HG03571 (cell line): ENCODE measurements around the gene EZR.
"Not testable (repeated sequence)": the region's sequence is repeated elsewhere in the genome, so short reads cannot be mapped to it uniquely, and the experiment has no call there.

Source experiments
- ATAC-seq: cut with Tn5 transposase; IDR thresholded peaks from one replicate; pipeline ENCODE4 v1.9.1; 2021; ENCODE audit not compliant: unreplicated experiment

EZR gene

DNA sequence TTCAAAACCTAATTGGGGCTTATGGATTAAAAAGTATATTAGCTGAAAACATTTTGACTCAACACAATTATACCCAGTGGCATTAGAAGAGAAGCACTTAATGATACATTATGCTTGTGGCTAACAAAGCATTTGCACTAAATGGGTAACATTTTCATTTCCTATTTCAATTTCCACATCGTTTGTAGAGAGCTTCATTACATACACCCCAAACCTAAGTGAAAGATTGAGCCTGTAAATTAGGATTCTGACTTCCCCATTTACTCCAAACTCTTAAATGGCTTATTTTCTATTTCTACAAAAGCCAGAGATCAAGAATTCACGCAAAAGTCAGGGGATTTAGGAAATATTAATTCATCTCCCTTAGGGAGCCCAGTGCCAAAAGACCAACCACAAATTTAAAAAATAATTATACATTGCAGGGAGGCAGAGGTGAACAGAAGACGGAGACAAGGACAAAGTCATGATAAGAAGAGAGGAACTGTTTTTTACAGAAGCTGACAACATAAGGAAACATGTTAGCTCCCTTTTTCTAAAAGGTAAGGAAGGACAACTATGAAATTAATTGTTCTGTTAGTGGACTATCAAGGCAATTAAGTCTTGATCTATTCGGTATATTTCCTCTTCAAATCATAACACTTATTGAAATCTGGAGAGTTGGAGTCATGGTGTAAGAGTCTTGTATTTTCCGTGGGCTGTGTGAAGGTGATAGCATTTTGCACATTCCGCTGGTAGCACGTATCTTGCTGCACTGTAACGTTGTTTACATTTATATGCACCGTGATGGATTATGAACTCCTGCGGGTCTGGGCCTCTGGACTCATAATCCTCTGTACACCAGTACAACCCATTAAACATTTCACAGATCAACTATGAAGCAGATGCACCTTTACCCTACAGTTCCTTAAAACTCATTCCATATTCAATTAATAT lies 24.8 kb upstream of the EZR start:
- ATAC-seq, result no peak

DNA sequence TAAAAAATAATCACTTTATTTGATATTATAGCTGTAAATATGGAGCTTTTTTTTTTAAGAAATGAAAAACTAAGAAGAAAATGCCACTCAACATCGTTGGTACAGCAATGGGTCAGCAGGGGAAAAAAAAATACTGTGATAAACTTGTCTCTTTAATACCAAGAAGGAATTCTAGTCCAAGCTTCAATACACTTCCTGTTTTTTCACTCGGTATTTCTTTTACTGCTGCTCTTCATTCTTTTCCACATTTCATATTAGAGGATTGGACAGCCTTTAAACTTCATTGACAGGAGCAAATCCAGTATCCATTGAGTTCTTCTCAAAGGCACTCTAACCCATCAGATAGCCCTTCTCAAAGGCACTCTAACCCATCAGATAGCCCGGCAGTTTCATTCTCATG lies 22.2 kb upstream of the EZR start:
- ATAC-seq, result no peak

DNA sequence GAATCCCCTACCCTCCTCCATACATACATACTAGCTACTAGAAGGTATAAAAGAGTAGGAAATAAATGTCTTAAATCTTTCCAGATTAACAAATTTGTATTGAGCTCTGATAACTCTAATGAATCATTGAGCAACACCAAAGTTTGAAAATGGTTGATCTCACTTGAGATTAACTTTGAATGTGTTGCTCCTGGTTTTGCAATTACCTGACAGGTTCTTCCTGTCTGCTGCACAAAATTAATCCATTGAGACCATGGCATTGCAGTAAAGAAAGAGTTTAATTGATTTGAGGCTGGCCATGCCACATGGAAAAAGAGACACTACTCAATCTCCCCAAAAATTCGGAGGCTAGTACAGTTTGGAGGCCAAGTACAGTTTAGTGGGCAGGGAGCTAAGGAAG lies 21.3 kb upstream of the EZR start:
- no peak for ATAC-seq

DNA sequence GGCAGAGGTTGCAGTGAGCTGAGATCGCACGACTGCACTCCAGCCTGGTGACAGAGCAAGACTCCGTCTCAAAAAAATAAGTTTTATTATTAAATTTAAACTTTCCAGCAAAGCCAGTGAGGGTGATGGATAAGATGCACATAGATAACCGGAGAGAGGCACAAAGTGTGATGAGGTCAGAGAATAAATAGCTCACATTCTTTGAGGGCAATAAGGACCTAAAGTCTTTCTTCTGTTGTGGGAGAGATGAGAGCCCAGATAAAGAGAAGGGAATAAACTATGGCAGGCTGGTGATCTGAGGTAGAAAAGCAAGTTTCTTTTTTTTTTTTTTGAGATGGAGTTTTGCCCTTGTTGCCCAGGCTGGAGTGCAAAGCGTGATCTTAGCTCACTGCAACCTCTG lies 20.6 kb upstream of the EZR start:
- ATAC-seq, result no peak

DNA sequence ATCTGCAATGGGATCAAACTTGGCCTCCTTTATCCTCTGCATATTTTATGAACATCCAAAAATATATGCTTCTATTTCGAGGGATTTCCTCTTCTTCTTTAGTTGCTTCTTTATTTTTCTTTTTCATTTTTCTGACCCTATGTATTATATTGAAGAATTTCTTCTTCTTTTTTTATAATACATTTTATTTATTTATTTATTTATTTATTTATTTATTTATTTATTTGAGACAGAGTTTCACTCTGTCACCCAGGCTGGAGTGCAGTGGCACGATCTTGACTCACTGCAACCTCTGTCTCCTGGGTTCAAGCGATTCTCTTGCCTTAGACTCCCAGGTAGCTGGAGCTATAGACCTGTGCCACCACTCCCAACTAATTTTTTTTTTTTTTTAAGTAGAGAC lies 19.6 kb upstream of the EZR start:
- not testable (repeated sequence) for ATAC-seq

DNA sequence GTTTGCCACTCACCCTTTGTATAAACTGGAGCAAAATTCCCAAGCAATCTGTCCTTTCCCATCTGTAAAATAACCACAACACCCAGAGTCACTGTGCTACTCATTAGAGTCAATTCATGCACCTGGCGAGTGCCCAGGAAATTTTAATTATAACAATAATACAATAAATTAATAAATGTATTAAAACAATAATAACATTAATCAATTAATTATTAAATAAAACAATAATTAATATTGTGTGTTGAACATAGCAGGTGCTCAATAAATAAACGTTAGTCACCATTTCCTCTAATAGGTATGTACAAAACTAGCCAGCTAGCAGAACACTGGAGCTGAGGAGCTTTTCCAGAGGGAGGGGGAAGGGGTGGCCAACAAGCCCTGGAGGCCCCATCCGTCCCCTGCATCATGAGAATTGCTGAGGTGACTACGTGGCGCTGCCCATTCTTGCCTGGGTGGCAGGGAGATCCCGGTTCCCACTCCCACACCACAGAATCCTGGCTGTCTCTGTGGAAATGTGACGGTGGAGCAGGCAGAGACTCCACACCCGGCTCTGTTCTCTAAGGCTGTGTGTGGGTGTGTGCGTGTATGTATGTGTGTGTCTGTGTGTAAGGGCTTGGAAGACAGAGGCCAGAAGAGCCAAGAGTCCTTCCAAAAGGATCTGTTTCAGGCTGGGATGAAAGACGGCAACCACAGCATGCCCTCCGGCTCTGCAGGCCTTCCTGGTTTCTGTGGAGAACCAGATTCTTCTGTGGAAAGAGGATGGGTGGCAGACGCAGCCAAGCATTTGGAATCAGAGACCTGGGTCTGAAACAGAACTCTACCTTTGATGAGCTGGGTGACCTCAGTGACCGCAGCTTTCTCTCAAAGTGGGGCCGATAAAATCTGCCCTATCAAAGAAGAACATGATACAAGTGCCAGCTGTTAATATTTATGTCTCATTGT lies 18.8 kb upstream of the EZR start:
- no peak for ATAC-seq

DNA sequence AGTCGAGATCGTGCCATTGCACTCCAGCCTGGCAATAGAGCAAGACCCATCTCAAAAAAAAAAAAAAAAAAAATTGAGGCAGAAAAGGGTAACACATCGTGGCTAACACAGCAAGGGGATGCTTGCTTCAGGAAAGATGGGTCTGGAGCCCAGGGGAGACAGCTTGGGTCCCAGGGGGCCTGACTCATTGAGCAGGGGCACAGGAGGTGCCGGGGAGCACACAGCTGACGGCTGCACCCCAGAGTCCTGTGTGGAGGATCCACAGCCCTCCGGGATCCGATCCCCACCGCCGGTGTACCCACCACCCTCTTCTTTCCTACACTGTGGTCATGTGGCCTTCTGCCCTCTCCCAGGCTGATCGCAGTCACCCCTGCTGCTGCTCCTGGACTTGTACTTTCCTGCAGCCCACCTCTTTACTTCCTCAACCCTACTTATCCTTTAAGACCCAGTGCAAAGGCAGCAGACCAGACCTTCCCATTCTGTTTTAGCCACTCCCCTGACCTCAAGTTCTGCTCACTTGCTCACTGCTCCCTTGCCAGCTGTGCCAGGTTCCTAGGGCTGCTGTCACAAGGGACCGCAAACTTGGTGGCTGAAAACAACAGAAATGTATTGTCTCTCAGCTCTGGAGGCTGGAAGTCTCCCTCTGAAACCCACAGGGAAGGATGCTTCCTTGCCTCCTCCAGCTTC lies 17.6 kb upstream of the EZR start:
- no peak for ATAC-seq

DNA sequence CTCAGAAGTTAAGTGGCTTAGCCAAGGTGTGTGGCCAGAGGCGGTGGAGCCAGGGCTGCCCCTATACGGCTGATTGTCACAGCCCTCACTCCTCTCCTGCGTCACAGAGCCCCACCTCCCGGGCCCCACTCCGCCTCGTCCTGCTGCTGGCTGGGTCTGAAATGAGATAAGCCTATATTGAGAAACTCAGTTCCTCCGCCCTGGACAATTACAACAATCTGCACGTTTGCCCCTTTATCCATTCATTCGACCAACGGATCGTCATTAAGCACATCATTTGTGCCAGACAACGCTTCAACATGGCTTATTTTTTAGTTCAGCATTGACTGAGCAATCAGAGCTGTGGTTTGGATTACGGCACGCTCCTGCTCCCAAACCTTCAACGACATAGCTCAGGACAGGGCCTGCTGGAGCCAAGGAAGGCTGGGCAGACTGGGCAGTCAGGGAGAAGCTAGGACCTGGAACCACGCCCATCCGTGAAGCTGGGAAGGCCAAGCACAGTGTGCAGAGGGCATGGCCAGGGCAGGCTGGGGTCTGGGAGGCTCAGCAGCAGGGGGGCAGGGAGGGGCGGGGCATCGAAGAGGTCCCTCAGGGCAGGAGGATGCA lies 16.6 kb upstream of the EZR start:
- no peak for ATAC-seq

DNA sequence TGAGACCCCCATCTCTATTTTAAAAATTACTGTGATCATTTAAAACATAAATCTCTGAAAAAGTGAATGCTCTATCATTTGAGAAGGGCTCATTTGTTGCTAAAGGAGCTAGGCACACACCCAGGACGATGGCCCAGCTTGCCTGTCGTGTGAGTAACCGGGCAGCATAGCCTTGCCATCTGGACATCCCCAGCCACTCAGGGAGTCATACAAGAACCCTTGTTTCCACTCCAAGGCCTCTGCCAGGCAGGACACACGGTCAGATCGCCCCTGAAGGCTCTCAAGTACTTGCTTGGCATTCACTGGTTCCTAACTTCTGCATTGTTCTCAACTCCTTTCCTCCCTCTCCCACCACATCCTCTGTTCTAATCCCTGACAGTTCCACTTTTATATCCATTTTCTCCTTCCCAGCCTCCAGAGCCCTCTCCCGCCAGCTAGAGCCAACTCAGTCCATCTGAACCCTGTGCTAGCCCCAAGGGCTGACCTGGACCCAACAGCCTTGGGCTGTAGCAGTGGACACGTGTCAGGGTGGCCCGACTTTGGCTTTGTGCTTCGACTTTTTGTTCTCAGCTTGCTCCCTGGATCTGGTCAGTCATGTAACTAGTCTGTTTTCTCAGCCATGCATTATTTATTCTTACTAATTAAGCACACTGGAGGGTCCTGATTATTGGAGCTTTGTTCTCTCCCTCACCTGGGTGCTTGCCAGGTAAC lies 15.7 kb upstream of the EZR start:
- no peak for ATAC-seq

DNA sequence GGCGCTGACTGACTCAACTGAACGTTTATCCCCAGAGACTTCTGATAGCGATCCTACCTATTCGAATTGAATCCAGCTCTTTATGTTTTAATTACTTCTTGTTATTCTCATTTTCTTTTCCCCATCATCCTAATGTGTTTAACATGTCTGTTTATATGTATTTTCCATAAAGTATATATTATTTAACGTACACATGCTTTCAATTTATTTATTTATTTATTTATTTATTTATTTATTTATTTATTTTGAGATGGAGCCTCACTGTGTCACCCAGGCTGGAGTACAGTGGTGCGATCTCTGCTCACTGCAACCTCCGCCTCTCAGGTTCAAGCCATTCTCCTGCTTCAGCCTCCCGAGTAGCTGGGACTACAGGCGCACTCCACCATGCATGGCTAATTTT lies 13.6 kb upstream of the EZR start:
- ATAC-seq, result not testable (repeated sequence)

DNA sequence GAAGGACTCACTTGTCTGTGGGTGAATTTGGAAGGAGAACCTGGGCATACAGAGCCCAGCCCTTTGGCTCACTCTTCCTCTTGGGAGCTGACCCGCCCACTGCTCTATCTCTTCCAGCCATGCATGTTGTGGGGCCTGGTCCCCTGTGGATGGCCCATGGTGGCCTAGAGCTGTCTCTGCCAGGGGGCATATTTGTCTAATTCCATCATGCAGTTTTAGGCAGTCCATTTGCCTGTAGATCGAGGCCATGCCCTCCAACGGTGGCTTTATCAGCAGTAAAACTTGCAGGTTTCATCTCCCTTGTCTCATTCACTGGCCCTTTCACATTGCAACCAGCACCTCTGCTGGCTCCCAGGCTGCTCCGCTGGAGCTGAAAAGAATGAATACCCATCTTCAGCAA lies 12.9 kb upstream of the EZR start:
- no peak for ATAC-seq

DNA sequence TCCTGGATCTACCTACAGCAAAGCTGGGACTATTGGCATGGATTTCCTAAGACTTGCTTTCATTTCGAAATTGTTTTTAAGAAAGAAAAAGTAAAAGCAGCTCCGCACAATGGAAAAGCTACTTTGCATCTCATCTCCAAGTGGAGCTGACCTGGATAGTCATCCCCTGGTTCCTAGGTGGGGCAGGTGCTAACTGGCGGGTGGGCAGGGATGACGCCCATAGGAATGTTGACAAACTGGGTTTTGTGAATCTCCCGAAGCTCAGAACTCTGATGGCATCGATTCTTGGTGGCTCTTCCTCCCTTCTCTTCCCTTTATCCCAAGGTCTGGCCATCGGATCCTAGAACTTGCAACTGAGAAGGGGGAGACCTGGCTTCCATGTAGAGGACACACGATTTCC lies 12.4 kb upstream of the EZR start:
- ATAC-seq, result no peak

DNA sequence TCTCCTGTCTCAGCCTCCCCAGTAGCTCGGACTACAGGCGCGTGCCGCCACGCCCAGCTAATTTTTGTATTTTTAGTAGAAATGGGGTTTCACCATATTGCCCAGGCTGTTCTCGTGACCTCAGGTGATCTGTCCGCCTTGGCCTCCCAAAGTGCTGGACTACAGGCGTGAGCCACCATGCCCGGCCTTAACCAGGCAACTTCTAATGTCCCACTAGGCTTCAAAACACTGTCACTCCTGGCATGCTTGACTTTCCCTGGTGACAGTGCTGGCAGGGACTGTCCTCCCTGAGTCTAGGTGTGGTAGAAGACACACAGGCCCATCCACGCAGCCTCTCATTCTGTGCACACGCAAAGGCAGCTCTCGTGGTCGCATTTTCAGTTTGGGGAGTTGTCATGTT lies 11.6 kb upstream of the EZR start:
- ATAC-seq, result no peak

DNA sequence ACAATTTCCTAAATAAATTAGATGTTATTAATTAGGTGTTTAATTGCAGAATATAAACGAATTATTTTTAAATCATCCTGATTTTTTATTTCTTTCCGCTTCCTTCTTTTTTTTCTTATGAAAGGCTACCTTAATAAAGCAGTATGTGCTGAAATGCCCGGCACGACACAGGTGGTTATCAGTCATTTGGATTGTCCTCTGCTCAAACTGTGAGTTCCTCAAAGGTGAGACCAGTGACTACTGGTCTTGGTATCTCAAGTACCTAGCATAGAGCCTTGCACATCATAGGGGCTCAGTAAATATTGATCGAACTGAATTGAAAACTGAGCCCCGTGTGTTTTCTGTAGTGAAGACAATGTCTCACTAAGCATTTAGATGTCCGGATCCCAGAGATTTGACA lies 9.6 kb upstream of the EZR start:
- no peak for ATAC-seq

DNA sequence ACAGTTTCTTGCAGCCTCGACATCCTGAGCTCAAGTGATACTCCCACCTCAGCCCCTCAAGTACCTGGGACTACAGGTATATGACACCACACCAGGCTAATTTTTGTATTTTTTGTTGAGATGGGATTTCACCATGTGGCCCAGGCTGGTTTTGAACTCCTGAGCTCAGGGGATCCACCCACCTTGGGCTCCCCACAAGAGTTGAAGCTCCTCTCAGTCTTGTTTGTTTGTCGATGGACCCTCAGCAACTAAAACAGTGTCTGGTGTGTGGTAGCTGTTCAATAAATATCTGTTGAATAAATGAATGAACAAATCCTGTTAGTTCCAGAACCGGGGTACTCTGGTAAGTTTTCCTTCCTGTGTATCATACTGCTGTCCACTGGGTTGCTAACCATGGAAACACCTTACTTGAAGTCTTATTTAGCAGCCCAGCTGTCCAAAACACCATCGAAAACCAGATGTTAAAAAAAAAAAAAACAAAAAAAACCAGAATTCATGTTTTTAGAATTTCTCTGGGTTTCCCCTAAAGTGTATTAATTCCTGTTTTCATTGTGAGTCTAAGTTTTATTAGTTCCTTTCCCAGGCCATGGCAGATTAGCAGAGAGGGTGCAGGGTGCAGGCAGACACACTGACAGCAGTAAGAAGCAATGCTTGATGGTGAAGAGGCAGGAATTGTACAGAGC lies 7.8 kb upstream of the EZR start:
- peak; percentile 62 for ATAC-seq

DNA sequence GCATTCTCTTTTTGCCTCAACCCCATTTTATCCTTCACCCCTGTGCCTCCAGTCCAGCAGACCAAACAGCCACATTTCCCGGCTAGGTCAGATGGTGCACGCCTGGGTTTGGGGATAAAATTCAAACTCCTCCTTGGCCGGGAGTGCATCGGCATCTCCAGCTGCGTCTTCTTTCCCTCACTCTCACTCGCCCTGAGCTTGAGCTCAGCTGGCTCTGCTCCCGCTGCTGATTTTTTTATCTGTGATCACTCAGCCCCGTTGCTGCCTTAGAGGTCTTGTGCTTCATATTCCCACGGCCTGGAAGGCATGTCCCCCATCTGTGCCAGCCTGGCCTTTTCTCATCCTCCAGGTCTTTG lies 6.8 kb upstream of the EZR start:
- ATAC-seq, result no peak

DNA sequence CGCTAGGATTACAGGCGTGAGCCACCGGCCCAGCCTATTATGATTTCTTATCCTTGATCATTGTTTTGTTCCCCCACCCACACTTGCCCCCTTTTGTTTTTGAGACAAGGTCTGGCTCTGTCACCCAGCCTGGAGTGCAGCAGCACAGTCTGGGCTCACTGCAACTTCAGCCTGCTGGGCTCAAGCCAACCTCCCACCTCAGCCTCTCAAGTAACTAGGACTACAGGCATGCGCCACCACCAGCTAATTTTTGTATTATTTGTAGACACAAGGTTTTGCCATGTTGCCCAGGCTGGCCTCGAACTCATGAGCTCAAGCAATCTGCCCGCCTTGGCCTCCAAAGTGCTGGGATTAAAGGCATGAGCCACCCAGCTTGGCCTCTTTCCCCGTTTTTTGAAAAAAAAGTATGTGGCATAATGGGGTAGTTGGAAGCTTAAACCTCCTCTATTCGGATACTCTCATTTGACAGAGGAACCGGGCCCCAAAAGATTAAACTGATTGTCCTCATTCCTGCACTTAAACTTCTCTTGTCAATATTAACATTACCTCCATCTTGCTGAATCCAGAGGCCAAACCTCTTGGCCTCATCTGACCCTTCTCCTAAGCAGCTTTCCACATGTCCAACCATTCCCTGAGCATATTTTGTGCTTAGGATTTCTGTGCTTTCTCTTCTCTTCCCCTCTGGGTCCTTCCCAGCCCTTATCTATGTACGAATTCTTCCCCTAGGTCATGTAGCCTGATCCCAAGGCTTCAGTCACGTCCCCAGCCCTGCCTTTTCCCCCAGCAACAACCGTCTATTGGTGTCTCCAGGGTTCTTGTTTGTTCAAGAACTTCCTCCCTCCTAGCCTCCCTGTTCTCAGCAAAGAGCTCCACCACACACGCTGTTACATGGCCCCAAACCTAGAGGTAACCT lies 6.1 kb upstream of the EZR start:
- ATAC-seq, result no peak

DNA sequence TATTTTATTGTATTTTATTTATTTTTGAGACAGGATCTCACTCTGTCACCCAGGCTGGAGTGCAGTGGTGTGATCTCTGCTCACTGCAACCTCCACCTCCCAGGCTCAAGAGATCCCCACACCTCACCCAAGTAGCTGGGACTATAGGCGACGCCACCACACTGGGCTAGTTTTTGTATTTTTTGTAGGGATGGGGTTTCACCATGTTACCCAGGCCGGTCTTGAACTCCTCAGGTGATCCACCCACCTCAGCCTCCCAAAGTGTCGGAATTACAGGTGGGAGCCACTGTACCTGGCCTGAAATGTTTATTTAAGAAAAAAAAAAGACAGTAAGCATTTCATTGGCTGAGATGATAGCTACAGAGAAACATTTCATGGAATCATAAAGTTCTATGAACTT lies 4.4 kb upstream of the EZR start:
- ATAC-seq, result not testable (repeated sequence)
